ENCODE data around the gene UTP14A. TPM values are rescaled to one million over a fixed set of nuclear protein-coding genes. Genes with fewer than 3 reads are reported as not detected.

The UTP14A gene
- total RNA-seq, 2 donors from 2014 or later: 11.3 to 12.3 TPM

- no peak overlapping the region for H3K27ac Mint-ChIP-seq
- ATAC-seq (peak; percentile 77), DNase-seq (peak; percentile 43 to 79 (median 76))
- peak overlapping the region; percentile 87 for H3K4me3 Mint-ChIP-seq
- peaks cover 2% of the 10 kb centered on the region for H3K36me3 Mint-ChIP-seq (ENCODE audit: low read depth)
- no peaks in the 10 kb centered on the region for H3K9me3 ChIP-seq (ENCODE audit: control insufficient read depth, low read length, poor library complexity, severe bottlenecking)
- H3K27me3 Mint-ChIP-seq: no peaks in the 10 kb centered on the region
- no peaks in the 10 kb centered on the region for H3K4me1 Mint-ChIP-seq
Observed at GRCh38 chrX:129932016-129932820, 26.3 kb downstream of the UTP14A start.

- Mint-ChIP-seq H3K4me3 (peak overlapping the region; percentile 68), H3K36me3 (ENCODE audit: low read depth) (peaks cover 2% of the 10 kb centered on the region), H3K27ac (no peak overlapping the region), H3K27me3 (no peaks in the 10 kb centered on the region), H3K4me1 (no peaks in the 10 kb centered on the region)
- no peaks in the 10 kb centered on the region for H3K9me3 ChIP-seq (ENCODE audit: control insufficient read depth, low read length, poor library complexity, severe bottlenecking)
- ATAC-seq (no peak), DNase-seq (no peak)
Observed at GRCh38 chrX:129932821-129933321, 26.9 kb downstream of the UTP14A start.

DNA sequence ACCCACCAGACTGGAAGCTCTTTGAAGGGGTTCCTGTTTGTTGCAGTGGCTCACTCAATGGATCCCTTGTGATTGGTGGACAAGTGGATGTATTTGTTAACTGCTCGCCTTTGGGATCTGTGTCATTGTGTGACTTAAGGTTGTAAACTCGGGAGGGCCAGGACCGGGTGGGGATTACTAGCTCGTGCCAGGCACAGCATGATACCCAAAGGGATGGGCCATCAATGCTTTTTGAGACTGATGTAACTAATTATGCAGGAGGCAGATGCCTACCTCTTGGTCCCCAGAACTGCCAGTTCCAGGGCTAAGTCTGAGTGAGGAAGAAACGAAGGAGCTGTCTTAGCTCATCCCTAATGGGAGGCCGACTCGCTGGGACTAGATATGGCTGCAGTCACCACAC lies 27.7 kb downstream of the UTP14A start:
- Mint-ChIP-seq H3K27ac (no peak overlapping the region), H3K4me3 (peak overlapping the region; percentile 81), H3K36me3 (ENCODE audit: low read depth) (peaks cover 2% of the 10 kb centered on the region), H3K27me3 (no peaks in the 10 kb centered on the region), H3K4me1 (peaks cover 6% of the 10 kb centered on the region)
- H3K9me3 ChIP-seq (ENCODE audit: control insufficient read depth, low read length, poor library complexity, severe bottlenecking): no peaks in the 10 kb centered on the region
- no peak for ATAC-seq
- no peak for DNase-seq

- H3K4me3 Mint-ChIP-seq: no peak overlapping the region
- H3K27ac Mint-ChIP-seq: no peak overlapping the region
- ATAC-seq: no peak
Observed at GRCh38 chrX:129934461-129934860, 28.5 kb downstream of the UTP14A start.

DNA sequence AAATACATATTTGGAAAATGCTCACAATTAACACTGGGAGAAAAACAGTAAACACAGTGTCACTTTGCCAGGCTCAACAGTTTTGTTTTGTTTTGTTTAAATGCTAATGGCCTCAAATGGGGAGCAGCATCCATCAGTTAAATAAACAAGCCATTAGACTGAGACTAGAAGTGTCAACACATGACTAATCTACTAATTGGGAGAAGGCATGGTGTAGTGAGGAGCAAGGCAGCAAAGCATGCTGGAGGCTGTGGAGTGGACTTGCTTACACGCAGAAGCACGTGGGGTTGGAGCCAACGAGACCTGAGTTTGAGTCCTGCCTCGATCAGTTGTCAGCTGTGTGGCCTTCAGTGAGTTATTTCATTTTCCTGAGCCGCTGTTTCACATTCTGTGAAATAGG lies 29.0 kb downstream of the UTP14A start:
- Mint-ChIP-seq H3K4me3 (no peak overlapping the region), H3K36me3 (ENCODE audit: low read depth) (no peaks in the 10 kb centered on the region), H3K27ac (no peak overlapping the region), H3K4me1 (peaks cover 6% of the 10 kb centered on the region), H3K27me3 (no peaks in the 10 kb centered on the region)
- no peak for DNase-seq
- H3K9me3 ChIP-seq (ENCODE audit: control insufficient read depth, low read length, poor library complexity, severe bottlenecking): no peaks in the 10 kb centered on the region
- no peak for ATAC-seq

More at GRCh38 chrX:129934461-129934860, 28.5 kb downstream of the UTP14A start:
- no peaks in the 10 kb centered on the region for H3K9me3 ChIP-seq (ENCODE audit: control insufficient read depth, low read length, poor library complexity, severe bottlenecking)
- Mint-ChIP-seq H3K36me3 (ENCODE audit: low read depth) (no peaks in the 10 kb centered on the region), H3K4me1 (peaks cover 6% of the 10 kb centered on the region), H3K27me3 (no peaks in the 10 kb centered on the region)
- DNase-seq: no peak

- Mint-ChIP-seq H3K27ac (peak overlapping the region; percentile 73), H3K4me3 (no peak overlapping the region), H3K36me3 (ENCODE audit: low read depth) (no peaks in the 10 kb centered on the region), H3K4me1 (peaks cover 6% of the 10 kb centered on the region), H3K27me3 (no peaks in the 10 kb centered on the region)
- no peaks in the 10 kb centered on the region for H3K9me3 ChIP-seq (ENCODE audit: control insufficient read depth, low read length, poor library complexity, severe bottlenecking)
- DNase-seq (no peak), ATAC-seq (no peak)
Observed at GRCh38 chrX:129938081-129938480, 32.1 kb downstream of the UTP14A start.

DNA sequence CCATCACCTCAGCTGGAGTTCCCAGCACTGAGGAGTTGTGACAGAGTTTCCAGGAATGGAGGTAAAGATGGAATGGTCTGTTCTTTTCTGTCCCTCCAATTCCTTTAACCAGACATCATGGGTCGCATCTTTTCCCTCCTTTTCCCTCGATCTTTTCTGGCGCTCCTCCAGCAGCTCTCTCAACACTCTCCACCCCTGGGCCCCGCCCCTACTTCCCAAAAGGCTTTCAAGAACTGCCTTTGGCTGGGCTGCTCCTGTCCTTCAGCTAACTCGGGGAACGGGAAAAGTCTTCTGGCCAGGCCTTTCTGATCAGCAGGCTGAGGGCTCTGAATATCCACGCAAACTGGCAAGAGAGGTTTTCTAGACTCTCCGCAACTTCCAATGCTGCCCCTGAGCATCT lies 34.0 kb downstream of the UTP14A start:
- Mint-ChIP-seq H3K27ac (no peak overlapping the region), H3K27me3 (no peaks in the 10 kb centered on the region), H3K4me3 (no peak overlapping the region), H3K4me1 (peaks cover 6% of the 10 kb centered on the region), H3K36me3 (ENCODE audit: low read depth) (no peaks in the 10 kb centered on the region)
- no peaks in the 10 kb centered on the region for H3K9me3 ChIP-seq (ENCODE audit: control insufficient read depth, low read length, poor library complexity, severe bottlenecking)
- no peak for DNase-seq
- no peak for ATAC-seq

GRCh38 chrX:129940721-129941120 lies 34.8 kb downstream of the UTP14A start:
- no peaks in the 10 kb centered on the region for H3K9me3 ChIP-seq (ENCODE audit: control insufficient read depth, low read length, poor library complexity, severe bottlenecking)
- ATAC-seq (no peak), DNase-seq (no peak)
- Mint-ChIP-seq H3K27me3 (no peaks in the 10 kb centered on the region), H3K36me3 (ENCODE audit: low read depth) (no peaks in the 10 kb centered on the region), H3K4me3 (no peak overlapping the region), H3K4me1 (peaks cover 6% of the 10 kb centered on the region), H3K27ac (no peak overlapping the region)

DNA sequence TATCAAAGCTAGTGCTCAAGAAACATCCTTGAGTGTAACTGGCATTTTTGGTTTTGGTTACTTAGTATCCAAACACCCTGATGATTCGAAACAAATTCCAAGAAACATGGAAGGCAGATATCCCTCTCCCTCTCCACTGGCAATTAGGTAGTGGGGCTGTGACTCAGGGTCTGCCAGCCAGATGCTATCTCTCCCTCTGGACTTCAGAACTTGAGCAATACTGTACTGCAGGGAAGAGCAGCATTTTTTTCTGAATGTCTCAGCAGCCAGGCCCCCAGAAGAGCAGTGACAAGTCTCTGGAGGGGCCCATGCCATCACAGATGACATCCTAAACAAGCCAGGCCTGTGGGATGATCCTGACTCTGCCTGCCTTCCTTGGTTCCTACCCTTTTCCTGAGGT lies 39.2 kb downstream of the UTP14A start:
- Mint-ChIP-seq H3K36me3 (ENCODE audit: low read depth) (no peaks in the 10 kb centered on the region), H3K27me3 (no peaks in the 10 kb centered on the region), H3K4me3 (no peak overlapping the region), H3K27ac (no peak overlapping the region), H3K4me1 (no peaks in the 10 kb centered on the region)
- ATAC-seq (no peak), DNase-seq (no peak)
- no peaks in the 10 kb centered on the region for H3K9me3 ChIP-seq (ENCODE audit: control insufficient read depth, low read length, poor library complexity, severe bottlenecking)

GRCh38 chrX:129953334-129953648 lies 47.3 kb downstream of the UTP14A start:
- H3K9me3 ChIP-seq (ENCODE audit: control insufficient read depth, low read length, poor library complexity, severe bottlenecking): no peaks in the 10 kb centered on the region
- no peaks in the 10 kb centered on the region for H3K27me3 Mint-ChIP-seq
- DNase-seq: peak in 1 of 3 donors; percentile 11
- H3K4me3 Mint-ChIP-seq: peak overlapping the region; percentile 50
- ATAC-seq: no peak
- H3K27ac Mint-ChIP-seq: no peak overlapping the region
- peaks cover 10% of the 10 kb centered on the region for H3K4me1 Mint-ChIP-seq
- H3K36me3 Mint-ChIP-seq (ENCODE audit: low read depth): peaks cover 2% of the 10 kb centered on the region

DNA sequence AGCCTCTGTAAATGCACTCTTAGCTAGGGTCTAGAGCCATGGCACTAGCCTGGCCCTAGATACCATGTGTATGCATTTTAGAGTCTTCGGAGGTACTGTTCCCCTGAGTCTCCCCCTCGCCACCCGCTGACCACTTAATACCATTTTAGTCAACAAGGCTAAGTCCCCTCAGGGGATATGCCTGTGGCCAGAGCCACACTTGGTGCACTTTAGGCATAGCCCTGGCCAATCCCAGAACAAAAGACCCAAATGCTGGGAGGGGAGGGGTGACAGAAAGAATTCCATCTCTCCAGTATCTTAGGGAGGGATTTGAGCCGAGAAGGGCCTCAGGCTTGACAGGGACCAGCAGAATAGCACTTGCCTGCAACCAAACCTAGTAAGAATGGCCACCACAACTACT lies 47.9 kb downstream of the UTP14A start:
- H3K27me3 Mint-ChIP-seq: no peaks in the 10 kb centered on the region
- H3K27ac Mint-ChIP-seq: no peak overlapping the region
- peaks cover 2% of the 10 kb centered on the region for H3K36me3 Mint-ChIP-seq (ENCODE audit: low read depth)
- ATAC-seq (no peak), DNase-seq (no peak)
- H3K4me3 Mint-ChIP-seq: peak overlapping the region; percentile 50
- peaks cover 10% of the 10 kb centered on the region for H3K4me1 Mint-ChIP-seq
- H3K9me3 ChIP-seq (ENCODE audit: control insufficient read depth, low read length, poor library complexity, severe bottlenecking): no peaks in the 10 kb centered on the region

- Mint-ChIP-seq H3K4me1 (peaks cover 10% of the 10 kb centered on the region), H3K27ac (no peak overlapping the region), H3K27me3 (no peaks in the 10 kb centered on the region), H3K4me3 (no peak overlapping the region), H3K36me3 (ENCODE audit: low read depth) (peaks cover 2% of the 10 kb centered on the region)
- ATAC-seq: no peak
- no peaks in the 10 kb centered on the region for H3K9me3 ChIP-seq (ENCODE audit: control insufficient read depth, low read length, poor library complexity, severe bottlenecking)
- DNase-seq: no peak
Observed at GRCh38 chrX:129954804-129955203, 48.8 kb downstream of the UTP14A start.

DNA sequence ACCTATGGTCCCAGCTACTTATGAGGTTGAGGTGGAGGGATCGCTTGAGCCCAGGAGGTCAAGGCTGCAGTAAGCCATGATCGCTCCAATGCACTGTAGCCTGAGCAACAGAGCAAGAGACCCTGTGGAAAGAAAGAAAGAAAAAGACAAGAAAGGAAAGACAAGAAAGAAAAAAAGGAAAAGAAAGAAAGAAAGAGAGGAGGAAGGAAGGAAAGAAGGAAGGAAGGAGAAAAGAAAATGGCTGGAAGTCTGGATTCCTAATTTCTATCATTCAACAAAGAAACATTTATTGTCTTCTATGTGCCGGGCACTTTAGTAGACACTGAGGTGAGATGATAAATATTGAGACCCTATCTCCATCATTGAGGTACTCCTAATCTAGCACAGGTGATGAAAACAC lies 49.7 kb downstream of the UTP14A start:
- Mint-ChIP-seq H3K27me3 (no peaks in the 10 kb centered on the region), H3K4me1 (peaks cover 12% of the 10 kb centered on the region), H3K36me3 (ENCODE audit: low read depth) (peaks cover 2% of the 10 kb centered on the region), H3K4me3 (no peak overlapping the region), H3K27ac (peak overlapping the region; percentile 62)
- no peaks in the 10 kb centered on the region for H3K9me3 ChIP-seq (ENCODE audit: control insufficient read depth, low read length, poor library complexity, severe bottlenecking)
- DNase-seq (no peak), ATAC-seq (no peak)

DNA sequence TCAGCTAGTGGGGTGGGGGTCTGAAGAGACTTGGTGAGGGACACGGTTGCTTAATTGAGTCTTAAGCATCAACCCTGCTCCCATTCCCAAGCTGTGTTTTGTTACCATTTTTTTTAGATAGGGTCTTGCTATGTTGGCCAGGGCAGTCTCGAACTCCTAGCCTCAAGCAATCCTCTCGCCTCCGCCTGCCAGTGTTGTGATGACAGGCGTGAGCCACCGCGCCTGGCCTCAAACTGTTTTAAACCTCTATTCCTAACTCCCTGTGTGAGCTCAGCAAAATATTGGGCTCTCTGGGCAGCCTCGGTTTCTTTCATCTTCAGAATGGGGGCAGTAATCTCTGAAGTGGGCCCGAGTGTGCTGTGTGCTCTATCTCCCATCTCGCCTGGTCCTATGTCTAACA lies 50.2 kb downstream of the UTP14A start:
- ATAC-seq: no peak
- H3K36me3 Mint-ChIP-seq (ENCODE audit: low read depth): peaks cover 2% of the 10 kb centered on the region
- H3K9me3 ChIP-seq (ENCODE audit: control insufficient read depth, low read length, poor library complexity, severe bottlenecking): no peaks in the 10 kb centered on the region
- H3K4me3 Mint-ChIP-seq: peak overlapping the region; percentile 39
- no peaks in the 10 kb centered on the region for H3K27me3 Mint-ChIP-seq
- H3K27ac Mint-ChIP-seq: peak overlapping the region; percentile 62
- H3K4me1 Mint-ChIP-seq: peaks cover 13% of the 10 kb centered on the region
- no peak for DNase-seq
